HL-60 (cell line): ENCODE results near the gene ICOS.

ENCODE experiments used
- DNase-seq, 2 experiments: peaks; one replicate each; pipeline ENCODE4 v3.0.0-alpha.2; 2010 to 2020; ENCODE audit warnings: low read depth in 1 of 2, low spot score in 1 of 2
- H3K27ac ChIP-seq: fragments of 250-450 bp; sonication (Bioruptor Pico); replicated peaks from 2 replicates; pipeline ENCODE4 v1.5.1; 2020; ENCODE audit warnings: mild to moderate bottlenecking, moderate library complexity
- H3K27me3 ChIP-seq: fragments of 250-450 bp; sonication (Bioruptor Pico); 2 replicates; pipeline ENCODE4 v1.5.1; 2021; ENCODE audit warnings: mild to moderate bottlenecking, moderate library complexity; ENCODE audit not compliant: insufficient read depth, poor library complexity, severe bottlenecking
- H3K4me3 ChIP-seq: replicated peaks from 2 replicates; pipeline ENCODE4 v1.5.1; 2011; ENCODE audit warnings: mild to moderate bottlenecking, control low read depth, low read length; ENCODE audit not compliant: insufficient read depth
- GABPA ChIP-seq: IDR thresholded peaks from 2 replicates; pipeline ENCODE4 v1.6.1; 2012; ENCODE audit warnings: low read depth
- POLR2AphosphoS5 ChIP-seq: IDR thresholded peaks from 2 replicates; pipeline ENCODE4 v1.6.1; 2012; ENCODE audit warnings: low read depth
- REST ChIP-seq: IDR thresholded peaks from 2 replicates; pipeline ENCODE4 v1.6.1; 2012; ENCODE audit warnings: low read depth; ENCODE audit not compliant: insufficient replicate concordance
- SPI1 ChIP-seq: IDR thresholded peaks from 2 replicates; pipeline ENCODE4 v1.6.1; 2012; ENCODE audit warnings: low read depth, mild to moderate bottlenecking, borderline replicate concordance
- TF ChIP-seq, protein P1 (sequence below): IDR thresholded peaks from one replicate; pipeline ENCODE4 v1.5.1; 2011; ENCODE audit warnings: low read length, control low read depth, inconsistent platforms; ENCODE audit not compliant: insufficient read depth

ICOS gene

DNA sequence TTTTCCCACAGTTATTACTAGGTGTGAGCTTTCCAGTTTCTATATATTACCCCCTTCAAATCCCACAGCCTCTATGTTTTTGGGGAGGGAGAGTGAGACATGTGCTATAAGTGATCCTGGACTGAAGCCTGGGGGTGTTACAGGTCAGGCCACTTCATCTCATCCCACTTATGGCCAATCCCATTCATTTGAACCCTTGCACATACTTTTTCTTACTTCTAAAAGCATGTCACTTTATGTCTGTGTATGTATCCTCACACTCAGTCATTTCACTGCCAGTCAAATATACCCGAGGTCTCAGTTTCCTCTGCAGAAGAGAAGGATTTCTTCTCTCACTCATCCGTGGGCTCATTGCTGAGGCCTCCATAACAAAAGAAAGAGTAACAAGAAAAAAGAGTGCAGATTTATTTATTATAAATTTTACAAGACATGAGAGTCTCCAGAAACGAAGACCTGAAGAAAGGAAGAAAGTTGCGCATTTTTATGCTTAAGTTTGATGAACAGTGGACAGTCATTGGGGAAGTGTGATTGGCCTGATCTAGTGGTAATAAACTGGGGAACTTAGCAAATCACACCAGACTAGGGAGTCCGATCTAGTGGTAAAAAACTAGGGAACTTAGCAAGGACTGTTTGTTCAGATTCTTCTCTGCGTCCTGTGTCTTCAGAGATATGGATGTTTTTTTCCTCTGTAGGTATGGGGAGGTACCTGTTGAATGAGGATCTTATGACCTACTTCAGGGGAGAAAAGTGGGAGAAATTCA is 52.1 kb downstream of the ICOS start:
- TF ChIP-seq REST (no peak), SPI1 (no peak), POLR2AphosphoS5 (no peak)
- TF ChIP-seq, protein P1, sequence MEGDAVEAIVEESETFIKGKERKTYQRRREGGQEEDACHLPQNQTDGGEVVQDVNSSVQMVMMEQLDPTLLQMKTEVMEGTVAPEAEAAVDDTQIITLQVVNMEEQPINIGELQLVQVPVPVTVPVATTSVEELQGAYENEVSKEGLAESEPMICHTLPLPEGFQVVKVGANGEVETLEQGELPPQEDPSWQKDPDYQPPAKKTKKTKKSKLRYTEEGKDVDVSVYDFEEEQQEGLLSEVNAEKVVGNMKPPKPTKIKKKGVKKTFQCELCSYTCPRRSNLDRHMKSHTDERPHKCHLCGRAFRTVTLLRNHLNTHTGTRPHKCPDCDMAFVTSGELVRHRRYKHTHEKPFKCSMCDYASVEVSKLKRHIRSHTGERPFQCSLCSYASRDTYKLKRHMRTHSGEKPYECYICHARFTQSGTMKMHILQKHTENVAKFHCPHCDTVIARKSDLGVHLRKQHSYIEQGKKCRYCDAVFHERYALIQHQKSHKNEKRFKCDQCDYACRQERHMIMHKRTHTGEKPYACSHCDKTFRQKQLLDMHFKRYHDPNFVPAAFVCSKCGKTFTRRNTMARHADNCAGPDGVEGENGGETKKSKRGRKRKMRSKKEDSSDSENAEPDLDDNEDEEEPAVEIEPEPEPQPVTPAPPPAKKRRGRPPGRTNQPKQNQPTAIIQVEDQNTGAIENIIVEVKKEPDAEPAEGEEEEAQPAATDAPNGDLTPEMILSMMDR: no peak
- Histone ChIP-seq H3K27ac (no peak overlapping the region), H3K27me3 (no peaks in the 10 kb centered on the region), H3K4me3 (no peak overlapping the region)
- no peak for DNase-seq

GRCh38 chr2:203989521-203989920 is 53.0 kb downstream of the ICOS start:
- Histone ChIP-seq H3K27ac (no peak overlapping the region), H3K4me3 (no peak overlapping the region), H3K27me3 (no peaks in the 10 kb centered on the region)
- TF ChIP-seq POLR2AphosphoS5 (no peak), GABPA (no peak), REST (no peak), SPI1 (no peak)
- TF ChIP-seq, protein P1: no peak
- no peak for DNase-seq

- no peak for DNase-seq
- TF ChIP-seq SPI1 (no peak), GABPA (no peak), POLR2AphosphoS5 (no peak), REST (no peak)
- TF ChIP-seq, protein P1: no peak
- Histone ChIP-seq H3K27ac (no peak overlapping the region), H3K4me3 (no peak overlapping the region), H3K27me3 (peaks cover 2% of the 10 kb centered on the region)
These were observed 55.9 kb downstream of the ICOS start for GRCh38 chr2:203992509-203992908.
